HG02981 (cell line): Measurements from ENCODE around the gene CD8B2.
A peak's percentile ranks its signal among the peaks of the same experiment; 100 is the strongest.
"Not testable (repeated sequence)": the region's sequence is repeated elsewhere in the genome, so short reads cannot be mapped to it uniquely, and the experiment has no call there.

Experiments
- ATAC-seq: cut with Tn5 transposase; IDR thresholded peaks from one replicate; pipeline ENCODE4 v1.9.1; 2021; ENCODE audit warnings: mild to moderate bottlenecking, moderate library complexity; ENCODE audit not compliant: unreplicated experiment

CD8B2 gene

DNA sequence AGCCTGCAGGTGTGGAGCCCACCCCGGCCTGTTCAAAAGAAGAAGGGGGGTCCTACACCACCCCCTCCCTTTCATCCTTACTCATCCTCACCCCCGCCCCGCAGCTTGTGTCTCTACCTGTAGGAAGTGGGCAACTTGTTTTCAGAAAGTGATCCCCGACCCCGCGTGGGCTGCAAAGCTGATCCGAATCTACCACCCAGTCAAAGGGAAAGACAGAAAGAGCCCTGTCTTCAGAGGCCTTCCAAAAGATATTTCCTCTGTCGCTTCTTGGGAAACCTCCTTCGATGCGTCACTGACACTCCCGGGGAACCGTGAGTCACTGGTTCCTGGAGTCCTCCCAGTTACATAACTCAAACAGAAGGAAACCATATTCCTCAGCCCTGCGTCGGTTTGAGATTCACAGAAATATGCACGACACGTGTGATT is 24.3 kb downstream of the CD8B2 start:
- not testable (repeated sequence) for ATAC-seq

DNA sequence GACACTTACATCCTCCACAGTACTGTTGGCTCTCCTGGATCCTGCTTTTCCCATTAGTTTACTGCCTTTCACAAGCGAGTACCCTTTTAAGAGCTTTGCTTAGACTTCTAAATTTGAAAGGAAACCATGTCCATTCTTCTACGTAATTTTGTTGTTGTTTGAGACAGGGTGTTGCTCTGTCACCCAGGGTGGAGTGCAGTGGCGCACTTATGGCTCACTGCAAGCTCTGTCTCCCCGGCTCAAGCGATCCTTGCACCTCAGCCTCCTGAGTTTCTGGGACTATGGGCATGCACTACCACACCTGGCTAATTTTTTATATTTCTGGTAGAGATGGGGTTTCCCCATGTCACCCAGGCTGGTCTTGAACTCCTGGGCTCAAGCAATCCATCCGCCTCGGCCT is 24.8 kb downstream of the CD8B2 start:
- ATAC-seq = not testable (repeated sequence)

GRCh38 chr2:106513391-106513790 is 26.2 kb downstream of the CD8B2 start:
- not testable (repeated sequence) for ATAC-seq

- ATAC-seq = not testable (repeated sequence)
These were observed 27.7 kb downstream of the CD8B2 start for GRCh38 chr2:106514827-106515226.

GRCh38 chr2:106516436-106516835 is 29.3 kb downstream of the CD8B2 start:
- no peak for ATAC-seq

DNA sequence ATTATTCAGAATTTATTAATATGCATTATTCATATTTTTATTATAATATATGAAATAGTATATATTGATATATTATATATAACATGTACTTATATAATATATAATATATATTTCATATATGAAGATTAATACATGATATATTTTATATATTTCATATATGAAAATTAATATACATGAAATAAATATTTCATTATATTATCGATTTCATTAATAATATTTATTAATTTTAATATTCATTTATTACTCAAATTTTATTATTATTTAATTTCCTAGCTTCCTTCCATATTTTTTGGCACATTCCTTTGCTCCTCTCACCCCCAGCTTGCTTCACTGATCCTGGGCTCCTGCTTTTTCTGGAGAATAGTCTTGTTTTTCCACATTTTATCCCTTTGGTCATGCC is 29.7 kb downstream of the CD8B2 start:
- ATAC-seq = no peak

DNA sequence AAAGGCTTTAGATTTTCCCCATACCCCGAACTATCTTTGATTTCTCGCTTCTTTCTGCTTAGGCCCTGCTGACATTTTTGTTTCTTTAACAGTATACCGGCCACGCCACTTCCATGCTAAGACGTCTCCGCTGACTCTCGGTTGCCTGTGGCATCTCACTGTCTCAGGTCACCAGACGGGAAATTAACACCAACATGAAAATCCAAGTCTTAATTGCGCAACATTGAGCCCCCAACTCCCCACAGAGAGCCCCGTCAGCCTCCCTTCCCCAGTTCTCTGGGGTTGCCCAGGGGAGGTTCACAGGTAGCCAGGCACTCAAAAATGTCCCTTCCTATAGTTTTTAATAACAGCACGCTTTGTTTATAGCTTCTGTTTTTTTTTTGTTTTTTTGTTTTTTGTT is 30.2 kb downstream of the CD8B2 start:
- no peak for ATAC-seq

DNA sequence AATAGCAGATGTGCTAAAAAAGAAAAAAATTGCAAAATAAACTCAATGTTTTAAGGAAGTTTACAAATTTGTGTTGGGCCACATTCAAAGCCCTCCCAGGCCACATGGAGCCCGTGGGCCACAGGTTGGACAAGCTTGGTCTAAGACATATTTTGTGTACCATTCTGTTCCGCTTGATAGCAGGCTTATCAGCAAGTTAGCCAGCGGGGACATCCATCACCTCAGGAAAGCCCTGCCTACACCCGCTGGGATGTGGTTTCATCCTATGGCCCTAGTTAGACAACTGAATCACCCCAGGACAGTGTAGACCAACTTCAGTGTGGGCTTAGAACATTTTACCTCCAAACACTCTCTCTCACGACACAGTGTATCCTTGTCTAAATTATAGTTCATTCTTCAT is 32.6 kb downstream of the CD8B2 start:
- ATAC-seq = no peak

GRCh38 chr2:106521016-106521415 is 33.9 kb downstream of the CD8B2 start:
- ATAC-seq = no peak

- no peak for ATAC-seq
These were observed 37.0 kb downstream of the CD8B2 start for GRCh38 chr2:106523976-106524665.

DNA sequence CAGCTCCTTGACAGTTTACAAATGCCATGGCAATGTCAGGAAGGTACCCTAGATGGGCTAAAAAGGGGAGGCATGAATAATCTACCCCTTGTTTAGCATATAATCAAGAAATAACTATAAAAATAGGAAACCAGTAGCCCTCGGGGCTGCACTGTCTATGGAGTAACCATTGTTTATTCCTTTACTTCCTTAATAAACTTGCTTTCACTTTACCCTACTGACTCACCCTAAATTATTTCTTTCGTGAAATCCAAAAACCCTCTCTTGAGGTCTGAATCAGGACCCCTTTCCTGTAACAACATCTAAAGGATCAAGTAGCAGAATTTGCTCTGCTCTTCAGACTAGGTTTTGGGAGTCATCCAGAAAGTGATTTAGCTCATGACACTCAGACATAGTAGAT is 43.7 kb downstream of the CD8B2 start:
- ATAC-seq = no peak

DNA sequence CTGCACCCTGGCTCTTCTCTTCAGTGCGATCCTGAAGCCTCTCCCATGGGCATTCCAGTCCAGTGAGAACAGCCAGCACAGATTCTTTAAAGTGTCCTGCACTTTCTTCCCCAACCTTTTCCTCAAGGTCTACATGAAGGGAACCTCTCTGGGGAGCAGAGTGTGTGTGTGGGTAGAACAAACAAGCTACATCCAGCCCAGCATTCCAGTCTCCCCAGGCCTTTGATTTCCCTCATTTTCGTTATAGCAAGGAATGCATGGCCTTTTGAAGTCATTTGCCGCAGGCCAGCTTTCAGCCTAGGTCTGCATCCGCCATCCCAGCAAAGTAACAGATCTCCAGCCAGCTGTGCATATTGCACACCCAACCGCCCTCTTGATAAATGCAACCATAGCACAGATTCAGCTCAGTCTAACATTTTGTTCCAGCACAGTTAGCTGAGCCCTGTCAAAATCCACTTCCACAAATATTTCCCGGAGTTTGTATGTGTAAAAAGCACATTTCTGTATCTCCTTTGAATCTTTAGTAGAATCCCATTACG is 44.6 kb downstream of the CD8B2 start:
- ATAC-seq = no peak

- ATAC-seq = no peak
These were observed 45.1 kb downstream of the CD8B2 start for GRCh38 chr2:106532236-106532635.

DNA sequence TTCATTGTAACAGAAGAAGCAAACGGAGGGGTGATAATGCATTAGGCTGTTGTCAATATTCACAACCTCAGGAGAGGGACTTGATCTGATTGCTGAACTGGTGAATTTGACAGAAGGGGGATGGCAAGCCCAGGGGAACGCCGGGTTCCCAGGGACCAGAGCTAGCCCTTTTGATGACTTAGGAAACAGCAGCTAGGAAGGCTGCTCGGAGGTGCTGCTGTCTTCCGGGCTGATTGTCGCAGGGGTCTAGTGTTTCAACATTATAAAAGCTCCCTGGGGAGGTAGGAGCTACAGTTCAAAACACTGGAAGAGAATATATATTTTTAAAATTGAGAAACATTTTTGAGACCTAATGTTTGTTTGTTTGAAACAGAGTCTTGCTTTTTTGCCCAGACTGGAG is 47.3 kb downstream of the CD8B2 start:
- no peak for ATAC-seq

DNA sequence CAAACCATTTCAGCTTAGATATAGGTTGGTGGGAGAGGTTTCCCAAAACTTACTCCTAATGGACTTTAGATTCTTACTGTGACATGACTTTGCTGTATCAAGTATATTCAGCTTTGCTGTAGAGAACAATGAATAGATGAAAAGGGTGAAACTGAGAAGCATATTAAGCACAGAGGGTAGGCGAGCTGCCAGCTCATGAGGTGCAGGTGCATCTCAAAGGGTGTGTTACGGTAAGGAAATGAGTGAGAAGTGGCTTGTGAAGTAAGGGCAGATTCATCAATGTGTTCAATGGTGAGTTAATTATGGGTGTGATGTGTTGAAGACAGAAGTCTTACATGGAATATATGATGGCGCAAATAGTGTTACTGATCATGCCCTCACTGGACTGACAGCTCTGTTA is 49.3 kb downstream of the CD8B2 start:
- no peak for ATAC-seq

GRCh38 chr2:106537047-106537446 is 49.9 kb downstream of the CD8B2 start:
- ATAC-seq = no peak

GRCh38 chr2:106537791-106538191 is 50.6 kb downstream of the CD8B2 start:
- ATAC-seq = no peak

GRCh38 chr2:106540886-106541285 is 53.7 kb downstream of the CD8B2 start:
- ATAC-seq = no peak

- ATAC-seq = no peak
These were observed 54.2 kb downstream of the CD8B2 start for GRCh38 chr2:106541333-106541732.

GRCh38 chr2:106542746-106543359 is 55.7 kb downstream of the CD8B2 start:
- ATAC-seq = peak; percentile 98

GRCh38 chr2:106545007-106545406 is 57.8 kb downstream of the CD8B2 start:
- no peak for ATAC-seq

DNA sequence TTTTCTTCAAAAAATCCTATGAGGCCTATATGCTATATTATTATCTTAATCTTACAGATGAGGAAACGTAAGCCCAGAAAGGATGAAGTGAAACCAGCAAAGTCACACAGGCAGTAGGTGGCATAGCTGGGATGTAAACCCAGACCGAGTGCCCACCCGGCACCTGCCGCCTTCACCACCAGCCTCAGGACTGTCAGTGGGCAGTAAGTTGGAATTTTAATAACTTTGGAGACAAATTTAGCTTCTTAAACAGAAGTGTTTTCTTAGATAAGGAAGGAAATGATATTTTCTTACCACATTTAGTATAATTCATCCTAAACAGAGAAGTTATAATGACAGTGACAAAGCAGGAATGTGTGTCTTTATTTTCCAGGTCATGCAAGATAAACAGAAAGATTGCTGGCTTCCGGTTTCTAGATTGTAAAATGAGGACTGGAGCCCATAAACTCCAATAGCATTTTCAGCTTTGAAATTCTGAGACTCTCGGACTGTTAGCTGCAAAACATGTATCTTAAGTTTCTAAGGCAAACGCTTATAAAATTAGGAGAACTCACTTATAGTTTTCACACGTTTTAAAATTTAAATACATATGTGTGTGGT is 59.3 kb downstream of the CD8B2 start:
- no peak for ATAC-seq
